ENCODE results near the gene RITA1.

Gene RITA1

DNA sequence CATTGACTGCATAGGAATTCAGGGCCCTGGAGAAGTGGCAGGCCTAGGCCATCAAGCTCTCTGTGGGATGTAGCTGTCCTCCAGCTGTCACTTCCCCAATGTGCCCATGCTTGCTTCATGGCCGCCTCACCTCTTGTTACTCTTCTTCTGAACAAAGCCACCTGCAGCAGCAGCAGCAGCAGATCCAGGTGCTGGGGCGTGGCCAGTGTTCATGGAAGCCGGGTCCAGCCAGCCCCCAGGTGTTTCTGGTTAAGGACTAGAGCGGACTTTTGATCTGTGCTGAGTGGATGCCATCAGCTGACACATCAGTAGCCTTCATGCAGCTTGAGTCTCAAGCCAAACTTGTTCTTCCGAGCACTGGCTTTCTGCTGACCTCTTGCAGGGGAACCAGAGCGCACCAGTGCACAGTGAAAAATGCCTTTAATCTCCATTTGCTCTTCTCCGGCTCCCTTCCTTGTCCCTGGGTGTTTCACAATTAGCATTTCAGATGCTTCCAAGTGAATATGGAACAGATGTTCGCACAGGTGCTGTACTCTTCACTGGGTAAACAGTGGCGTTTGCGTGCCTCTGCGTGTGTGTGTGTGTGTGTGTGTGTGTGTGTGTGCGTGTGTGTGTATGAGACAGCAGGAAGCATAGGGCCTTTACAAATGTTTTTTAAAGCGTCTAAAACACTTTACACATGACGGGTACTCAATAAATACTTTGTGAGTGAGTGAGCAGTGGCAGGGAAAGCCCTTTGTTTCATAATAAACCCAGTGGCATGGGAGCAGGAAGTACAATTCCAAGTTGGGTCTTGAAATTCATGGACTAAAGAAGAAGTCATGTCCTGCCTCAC lies 55.9 kb downstream of the RITA1 start:
- Histone ChIP-seq H3K27ac (peak overlapping the region; percentile 12), H3K4me1 (ENCODE audit: control insufficient read depth in 1 of 2, insufficient read depth in 1 of 2, low read depth in 1 of 2, low read length in 1 of 2) (peaks cover 0 to 15% of the 10 kb centered on the region in 2 experiments), H3K27me3 (no peaks in the 10 kb centered on the region), H3K9me3 (no peaks in the 10 kb centered on the region), H3K36me3 (no peaks in the 10 kb centered on the region), H3K4me3 (ENCODE audit: low read depth in 1 of 2, low read length in 1 of 2) (no peak overlapping the region)
- TF ChIP-seq, protein P1, sequence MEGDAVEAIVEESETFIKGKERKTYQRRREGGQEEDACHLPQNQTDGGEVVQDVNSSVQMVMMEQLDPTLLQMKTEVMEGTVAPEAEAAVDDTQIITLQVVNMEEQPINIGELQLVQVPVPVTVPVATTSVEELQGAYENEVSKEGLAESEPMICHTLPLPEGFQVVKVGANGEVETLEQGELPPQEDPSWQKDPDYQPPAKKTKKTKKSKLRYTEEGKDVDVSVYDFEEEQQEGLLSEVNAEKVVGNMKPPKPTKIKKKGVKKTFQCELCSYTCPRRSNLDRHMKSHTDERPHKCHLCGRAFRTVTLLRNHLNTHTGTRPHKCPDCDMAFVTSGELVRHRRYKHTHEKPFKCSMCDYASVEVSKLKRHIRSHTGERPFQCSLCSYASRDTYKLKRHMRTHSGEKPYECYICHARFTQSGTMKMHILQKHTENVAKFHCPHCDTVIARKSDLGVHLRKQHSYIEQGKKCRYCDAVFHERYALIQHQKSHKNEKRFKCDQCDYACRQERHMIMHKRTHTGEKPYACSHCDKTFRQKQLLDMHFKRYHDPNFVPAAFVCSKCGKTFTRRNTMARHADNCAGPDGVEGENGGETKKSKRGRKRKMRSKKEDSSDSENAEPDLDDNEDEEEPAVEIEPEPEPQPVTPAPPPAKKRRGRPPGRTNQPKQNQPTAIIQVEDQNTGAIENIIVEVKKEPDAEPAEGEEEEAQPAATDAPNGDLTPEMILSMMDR (IDR thresholded peaks at IDR 0.05), result no peak

Measured in neutrophil (primary cell).